ENCODE results near the gene GPM6B.
"Not testable (repeated sequence)": the region's sequence is repeated elsewhere in the genome, so short reads cannot be mapped to it uniquely, and the experiment has no call there.

DNA sequence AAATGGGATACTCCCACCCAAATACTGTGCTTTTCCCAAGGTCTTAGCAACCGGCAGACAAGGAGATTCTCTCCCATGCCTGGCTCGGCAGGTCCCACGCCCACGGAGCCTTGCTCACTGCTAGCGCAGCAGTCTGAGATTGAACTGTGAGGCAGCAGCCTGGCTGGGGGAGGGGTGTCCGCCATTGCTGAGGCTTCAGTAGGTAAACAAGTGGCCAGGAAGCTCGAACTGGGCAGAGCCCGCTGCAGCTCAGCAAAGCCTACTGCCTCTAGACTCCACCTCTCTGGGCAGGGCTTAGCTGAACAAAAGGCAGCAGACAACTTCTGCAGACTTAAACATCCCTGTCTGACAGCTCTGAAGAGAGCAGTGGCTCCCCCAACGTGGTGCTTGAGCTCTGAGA is 92.0 kb downstream of the GPM6B start:
- not testable (repeated sequence) for TF ChIP-seq POLR2A (IDR thresholded peaks at IDR 0.05; ENCODE audit: low read depth, low read length); MYC (IDR thresholded peaks at IDR 0.05; ENCODE audit: low read depth, low read length); POLR2AphosphoS5 (IDR thresholded peaks at IDR 0.05; ENCODE audit: insufficient read depth, low read depth, low read length); EZH2 (IDR thresholded peaks at IDR 0.05; ENCODE audit: borderline replicate concordance, low read depth, low read length, severe bottlenecking)
- TF ChIP-seq, protein P1, sequence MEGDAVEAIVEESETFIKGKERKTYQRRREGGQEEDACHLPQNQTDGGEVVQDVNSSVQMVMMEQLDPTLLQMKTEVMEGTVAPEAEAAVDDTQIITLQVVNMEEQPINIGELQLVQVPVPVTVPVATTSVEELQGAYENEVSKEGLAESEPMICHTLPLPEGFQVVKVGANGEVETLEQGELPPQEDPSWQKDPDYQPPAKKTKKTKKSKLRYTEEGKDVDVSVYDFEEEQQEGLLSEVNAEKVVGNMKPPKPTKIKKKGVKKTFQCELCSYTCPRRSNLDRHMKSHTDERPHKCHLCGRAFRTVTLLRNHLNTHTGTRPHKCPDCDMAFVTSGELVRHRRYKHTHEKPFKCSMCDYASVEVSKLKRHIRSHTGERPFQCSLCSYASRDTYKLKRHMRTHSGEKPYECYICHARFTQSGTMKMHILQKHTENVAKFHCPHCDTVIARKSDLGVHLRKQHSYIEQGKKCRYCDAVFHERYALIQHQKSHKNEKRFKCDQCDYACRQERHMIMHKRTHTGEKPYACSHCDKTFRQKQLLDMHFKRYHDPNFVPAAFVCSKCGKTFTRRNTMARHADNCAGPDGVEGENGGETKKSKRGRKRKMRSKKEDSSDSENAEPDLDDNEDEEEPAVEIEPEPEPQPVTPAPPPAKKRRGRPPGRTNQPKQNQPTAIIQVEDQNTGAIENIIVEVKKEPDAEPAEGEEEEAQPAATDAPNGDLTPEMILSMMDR (IDR thresholded peaks at IDR 0.05; ENCODE audit: extremely low read depth in 1 of 2, insufficient read depth in 1 of 2, low read depth in 1 of 2, low read length in 2 of 2) = not testable (repeated sequence)
